ENCODE data around the gene TENM3.

The TENM3 gene

DNA sequence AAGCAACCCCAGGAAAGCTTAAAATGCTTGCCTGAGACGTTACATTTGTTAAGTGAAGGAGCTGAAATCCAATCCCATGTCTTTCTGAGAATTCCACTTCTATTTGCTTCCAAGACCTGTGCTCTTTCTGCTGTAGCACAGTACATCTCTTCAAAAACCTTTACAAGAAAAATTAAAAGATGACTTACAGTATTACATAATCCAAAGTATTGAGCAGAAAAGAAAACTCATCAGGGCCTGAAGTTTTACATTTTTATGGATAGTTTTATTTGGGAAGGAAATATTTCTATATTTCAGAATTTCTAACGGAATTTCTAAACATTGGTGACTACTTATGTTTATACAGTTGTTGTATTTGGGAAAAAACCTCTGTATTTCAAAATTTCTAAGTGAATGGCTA is 276.3 kb downstream of the TENM3 start:
- DNase-seq (ENCODE audit: low spot score): no peak

DNA sequence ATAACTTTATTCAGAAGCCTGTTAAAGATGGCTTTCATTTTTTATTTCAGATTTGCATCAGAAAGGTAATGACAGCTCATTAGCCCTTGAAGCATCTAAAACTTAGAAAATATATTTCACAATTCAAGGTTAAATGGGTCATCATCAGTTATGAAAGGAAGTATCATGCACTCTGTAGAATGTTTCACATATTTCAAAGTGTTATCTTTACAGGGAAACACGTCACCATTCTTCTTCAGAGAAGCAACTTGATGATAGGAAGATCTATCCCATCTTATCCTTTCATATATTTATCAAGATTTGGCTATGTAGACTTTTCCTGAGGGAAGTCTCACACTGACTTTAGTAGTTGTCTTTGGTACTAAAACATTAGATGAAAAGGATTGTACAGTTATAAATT is 277.8 kb downstream of the TENM3 start:
- DNase-seq (ENCODE audit: low spot score): no peak

DNA sequence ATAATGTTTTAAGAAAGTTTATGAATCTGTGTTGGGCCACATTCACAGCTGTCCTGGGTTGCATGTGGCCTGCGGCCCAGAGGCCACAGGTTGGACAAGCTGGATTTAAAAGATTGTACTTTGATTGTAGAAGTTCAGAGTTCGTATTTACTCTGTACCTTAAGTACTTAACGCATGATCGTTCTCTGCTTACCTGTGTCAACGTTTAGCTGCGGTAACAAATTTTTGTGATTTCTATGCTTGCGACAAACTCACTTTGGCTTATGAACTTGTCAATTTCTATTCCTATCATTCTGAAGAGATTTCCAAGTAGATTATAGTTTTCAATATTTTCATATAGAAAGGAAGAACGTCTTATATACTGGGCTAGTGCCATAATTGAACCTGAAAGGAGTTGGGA is 285.6 kb downstream of the TENM3 start:
- DNase-seq (ENCODE audit: low spot score): no peak

DNA sequence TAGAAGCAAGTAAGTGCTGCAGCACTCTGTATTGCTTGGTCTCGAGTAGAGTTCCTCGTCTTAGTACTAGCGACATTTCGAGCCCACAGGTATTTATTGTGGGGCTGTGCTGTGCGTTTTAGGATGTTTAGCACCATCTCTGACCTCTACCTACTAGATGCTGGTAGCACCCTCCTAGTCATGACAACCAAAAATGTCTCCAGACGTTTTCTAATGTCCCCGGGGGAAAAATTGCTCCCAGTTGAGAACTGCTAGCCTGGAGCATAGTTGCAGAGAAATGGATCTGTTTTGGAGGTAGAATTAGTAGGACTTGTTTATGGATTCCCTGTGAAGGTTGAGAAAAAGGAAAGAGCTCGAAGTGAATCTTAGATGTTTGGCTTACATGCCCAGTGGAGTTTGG is 287.2 kb downstream of the TENM3 start:
- no peak for DNase-seq (ENCODE audit: low spot score)

DNA sequence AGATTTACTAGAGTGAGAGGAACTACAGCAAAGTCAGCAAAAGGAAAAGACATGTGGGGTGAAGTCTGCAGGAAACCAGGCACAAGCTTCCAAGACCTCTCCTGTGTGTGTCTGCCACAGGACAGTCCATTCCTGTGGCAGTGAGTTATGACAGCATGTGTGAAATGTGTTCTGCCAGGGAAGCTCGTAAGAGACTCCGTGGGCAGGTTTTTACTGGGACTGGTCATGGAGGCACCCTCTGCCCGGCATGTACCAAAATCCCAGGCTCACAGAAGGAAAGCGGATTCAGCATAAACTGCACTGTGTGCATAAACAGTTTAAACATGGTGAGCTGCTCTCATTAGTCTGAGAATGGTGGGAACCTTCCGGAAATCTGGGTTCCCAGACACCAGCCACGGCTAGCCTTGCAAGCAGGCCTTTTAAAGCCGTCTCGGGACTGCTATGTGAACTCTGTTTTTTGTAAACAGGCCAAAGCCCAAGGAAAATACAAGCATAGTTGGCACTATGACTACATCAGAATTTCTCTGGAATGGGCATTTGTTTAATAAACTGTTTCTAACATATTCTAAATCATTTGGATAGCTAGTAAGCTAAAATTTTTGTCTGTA is 288.5 kb downstream of the TENM3 start:
- DNase-seq (ENCODE audit: low spot score): no peak

DNA sequence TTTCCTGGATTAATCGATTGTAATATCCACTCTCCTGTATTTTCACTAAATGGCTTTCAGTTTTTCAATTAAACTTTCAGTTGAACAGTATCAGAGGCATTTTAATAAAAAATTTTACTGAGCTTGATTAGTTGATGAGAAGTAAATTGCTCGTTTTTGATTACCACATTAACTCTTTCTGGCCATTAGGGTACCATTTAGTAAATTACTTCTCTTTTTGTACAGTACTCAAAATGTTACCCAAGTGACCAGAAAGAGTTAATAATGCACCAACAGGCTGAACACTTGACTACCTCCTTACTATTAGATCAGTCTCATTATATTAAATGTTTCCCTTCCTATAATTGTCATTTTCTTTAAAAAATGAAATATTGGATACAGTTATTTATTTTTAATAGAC is 289.2 kb downstream of the TENM3 start:
- no peak for DNase-seq (ENCODE audit: low spot score)

DNA sequence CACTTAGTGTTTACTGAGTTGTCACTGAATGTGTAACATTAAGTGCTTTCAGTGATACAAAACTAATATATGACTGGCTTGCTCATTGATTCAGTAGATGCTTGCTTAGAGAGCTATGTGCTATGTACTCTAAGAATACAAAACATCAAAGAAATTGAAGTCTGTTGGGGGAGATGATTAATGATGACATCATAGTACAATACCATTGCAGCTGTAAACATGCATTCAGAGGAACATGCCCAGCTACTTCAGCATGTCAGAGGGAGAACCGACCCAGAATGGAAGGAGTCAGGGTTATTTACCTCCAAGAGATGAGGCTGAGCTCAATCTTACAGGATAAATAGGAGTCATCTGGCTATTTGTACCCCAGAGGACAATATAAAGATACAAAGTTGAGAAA is 290.8 kb downstream of the TENM3 start:
- DNase-seq (ENCODE audit: low spot score): peak; percentile 42

DNA sequence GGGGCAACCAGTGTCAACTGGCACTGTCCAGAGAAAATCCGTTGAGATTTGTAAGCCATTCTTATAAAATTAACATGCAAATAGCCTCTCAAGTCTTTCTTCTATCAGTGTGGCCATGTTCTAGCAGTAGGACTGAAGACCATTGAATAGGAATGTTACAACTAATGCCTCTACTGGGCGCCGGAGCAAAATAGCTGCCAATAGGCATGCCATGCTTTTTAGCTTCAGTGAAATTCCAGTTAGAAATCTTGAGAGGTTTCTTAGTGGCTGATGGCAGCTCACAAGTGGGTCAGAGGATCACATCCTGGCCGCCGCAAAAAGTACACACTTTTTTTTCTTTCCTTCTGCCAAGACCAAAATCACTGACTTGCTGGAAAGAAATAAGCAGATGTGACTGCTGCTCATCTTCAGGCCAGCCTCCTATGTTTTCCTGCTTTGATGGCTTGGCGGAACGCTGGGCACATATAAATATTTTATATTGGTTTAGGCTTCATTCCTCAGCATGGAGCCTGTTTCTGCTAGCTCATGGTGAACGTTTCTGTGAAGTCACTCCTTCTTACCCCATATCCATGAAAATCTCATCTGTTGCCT is 293.1 kb downstream of the TENM3 start:
- no peak for DNase-seq (ENCODE audit: low spot score)

DNA sequence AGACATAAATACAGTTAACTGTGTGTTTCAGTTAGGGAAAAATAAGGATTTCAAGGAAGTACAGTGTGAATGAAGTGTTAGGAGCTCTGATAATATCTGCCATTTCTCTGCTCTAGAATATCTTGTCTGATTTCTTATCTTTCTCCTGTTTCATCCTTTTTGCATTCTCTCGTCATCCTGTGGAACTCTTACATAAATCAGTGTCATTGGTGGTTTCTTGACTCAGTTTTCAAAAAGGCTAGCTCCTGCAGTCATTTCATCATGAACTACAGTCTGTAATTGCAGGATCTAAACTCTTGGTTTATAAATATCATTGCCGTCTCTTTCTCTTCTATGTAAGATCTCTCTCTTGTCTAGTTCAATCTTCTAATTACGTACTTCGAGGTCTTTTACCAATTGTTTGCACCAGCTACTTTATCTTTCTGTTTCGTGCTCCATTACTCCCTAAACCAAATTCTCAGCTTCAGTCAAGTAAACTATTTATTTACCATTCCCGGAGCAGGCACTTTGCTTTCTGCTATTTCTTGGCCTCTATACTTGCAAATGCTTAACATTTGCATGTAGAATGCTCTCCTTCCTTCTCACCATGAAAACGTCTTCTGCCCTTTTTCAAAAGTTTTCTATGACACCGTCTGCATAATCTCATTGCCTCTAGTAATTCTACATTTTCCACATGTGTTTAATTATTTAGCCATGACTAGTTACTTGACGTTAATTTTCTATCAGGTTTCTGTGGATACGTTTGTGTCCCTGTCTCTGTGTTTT is 294.0 kb downstream of the TENM3 start:
- peak; percentile 35 for DNase-seq (ENCODE audit: low spot score)

DNA sequence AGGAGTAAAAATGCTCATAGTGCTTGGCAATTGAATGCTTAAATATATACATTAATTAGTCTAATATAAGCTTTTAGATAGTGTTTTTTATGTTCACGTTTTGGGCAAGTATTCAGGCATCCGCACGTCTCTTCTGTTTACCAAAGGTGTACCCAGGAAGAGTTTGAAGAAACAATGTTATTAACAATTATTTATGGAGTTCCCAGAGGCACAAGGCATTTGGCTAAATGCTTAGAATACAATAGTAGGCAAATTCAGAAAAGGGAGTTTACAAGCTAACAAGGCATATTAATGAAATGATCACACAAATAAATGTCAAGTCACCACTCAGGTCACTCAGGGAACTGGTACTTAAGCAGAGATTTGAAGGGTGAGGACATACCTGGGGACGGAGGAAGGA is 294.8 kb downstream of the TENM3 start:
- no peak for DNase-seq (ENCODE audit: low spot score)

DNA sequence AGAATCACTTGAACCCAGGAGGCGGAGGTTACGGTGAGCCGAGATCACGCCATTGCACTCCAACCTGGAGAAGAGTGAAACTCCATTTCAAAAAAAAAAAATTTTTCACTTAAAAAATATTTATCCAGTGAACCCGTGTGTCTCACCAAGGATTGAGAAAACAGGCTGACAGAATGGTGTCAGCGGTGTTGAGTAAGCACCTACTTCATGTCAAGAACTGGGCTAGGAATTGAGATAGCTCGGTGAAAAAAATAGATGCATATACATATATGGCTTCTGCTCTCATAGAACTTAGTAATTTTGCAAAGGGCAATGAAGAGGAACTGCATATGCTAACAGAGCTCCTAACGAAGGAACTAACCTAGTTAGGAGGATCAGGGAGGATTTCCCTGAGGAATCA is 297.3 kb downstream of the TENM3 start:
- DNase-seq (ENCODE audit: low spot score): no peak

DNA sequence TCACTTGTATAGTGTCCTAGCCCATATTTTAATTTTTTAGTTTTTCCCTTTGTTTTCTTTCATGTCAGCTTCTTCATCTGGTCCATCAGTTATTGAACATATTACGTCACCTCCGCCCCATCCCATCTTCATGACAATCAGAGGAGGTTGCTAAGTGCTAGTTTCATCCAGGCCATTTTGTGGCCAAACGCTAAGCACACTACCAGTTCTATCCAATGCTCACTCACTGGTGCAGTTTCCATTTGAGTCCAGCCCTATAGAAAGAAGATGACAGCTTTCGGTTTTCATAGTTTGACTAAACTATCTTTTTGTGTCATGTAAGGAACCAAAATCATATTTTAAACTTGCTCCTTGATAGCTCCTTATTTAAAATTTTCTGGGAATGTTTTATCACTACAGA is 304.2 kb downstream of the TENM3 start:
- no peak for DNase-seq (ENCODE audit: low spot score)

DNA sequence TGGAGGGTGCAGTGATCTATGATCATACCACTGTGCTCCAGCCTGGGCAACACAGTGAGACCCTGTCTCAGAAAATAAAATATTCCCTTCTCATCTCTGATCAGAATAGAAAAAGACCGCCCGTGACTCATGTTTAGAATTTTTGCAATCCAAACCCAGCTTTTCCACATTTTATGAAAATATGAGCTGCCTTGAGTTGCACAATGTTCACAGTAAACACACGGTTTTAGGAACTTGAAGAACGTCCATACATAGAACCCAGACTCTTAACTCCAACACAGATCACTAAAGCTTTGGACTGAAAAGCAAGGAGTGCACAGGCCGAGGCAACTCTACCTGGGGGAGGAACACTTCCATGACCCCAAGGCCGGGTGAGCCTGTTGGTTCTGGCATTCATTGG is 305.0 kb downstream of the TENM3 start:
- DNase-seq (ENCODE audit: low spot score): no peak

DNA sequence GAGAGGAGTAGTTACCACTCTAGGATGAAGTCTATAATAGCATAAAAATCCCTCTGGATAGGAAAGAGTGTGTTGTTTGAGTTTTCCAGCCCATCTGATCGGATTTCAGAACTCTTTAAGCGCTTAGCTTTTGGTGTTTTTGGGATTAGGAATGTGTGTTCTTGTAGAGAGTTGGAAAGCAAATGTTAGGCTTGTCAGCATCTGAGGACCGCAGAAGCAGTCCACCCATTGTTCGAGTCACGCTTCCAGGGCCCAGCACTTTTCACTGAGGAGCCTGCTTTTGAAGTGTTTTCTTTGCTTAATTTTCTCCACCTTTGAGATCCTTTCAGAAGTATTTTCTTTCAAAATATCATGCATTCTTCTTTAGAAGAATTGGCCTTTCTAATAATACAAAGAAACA is 306.2 kb downstream of the TENM3 start:
- no peak for DNase-seq (ENCODE audit: low spot score)

DNA sequence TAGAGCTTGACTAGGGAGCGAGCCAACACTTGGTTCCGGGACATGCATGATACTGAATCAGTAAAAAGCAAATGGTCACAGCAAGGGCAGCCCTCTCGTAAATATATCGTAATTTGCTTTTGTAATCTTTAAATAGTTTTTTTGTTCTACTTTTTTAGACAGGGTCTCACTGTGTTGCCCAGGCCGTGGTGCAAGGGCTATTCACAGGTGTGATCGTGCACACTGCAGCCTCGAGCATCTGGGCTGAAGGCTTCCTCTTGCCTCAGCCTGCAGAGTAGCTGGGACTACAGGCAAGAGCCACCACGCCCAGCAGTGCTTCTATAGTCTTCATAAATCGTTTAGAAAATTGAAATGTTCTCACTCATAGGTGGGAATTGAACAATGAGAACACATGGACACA is 309.7 kb downstream of the TENM3 start:
- no peak for DNase-seq (ENCODE audit: low spot score)

DNA sequence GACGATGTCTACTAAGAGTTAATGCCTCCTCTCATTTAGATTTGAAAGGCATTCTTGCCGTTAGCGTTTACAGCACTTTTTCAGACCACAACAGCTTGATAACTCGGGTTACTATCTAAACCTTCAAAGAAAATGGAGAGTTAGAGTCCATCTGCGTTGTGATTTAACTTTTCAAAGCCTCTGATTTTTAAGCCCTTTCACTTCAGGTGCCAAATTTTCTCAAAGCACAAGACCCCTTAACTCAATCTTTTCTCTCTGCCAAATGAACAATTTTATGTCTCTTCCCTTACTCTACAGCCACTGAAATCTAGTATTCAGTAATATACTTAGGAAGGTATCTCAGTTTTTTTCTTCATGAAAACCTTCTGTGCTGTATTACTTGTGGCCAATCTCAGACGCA is 310.5 kb downstream of the TENM3 start:
- no peak for DNase-seq (ENCODE audit: low spot score)

DNA sequence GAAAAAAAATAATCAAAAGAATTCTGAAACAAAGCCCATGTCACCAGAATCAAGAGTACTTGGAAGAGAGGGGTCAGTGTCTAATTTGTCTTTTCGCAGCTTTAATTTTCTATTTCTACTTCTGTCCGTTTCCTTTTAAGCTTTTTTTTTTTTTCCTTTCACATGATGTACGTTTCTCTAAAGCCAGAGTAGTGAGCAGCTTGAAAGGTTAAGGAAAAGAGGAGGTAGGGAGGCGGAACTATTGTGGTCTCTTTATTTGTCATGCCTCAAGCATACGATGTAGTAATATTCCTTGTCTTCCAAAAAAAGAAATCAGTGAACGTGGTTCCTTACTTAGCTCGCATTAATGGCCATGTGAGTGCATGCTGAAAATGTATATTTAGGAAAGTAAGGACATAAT is 311.5 kb downstream of the TENM3 start:
- peak; percentile 32 for DNase-seq (ENCODE audit: low spot score)

DNA sequence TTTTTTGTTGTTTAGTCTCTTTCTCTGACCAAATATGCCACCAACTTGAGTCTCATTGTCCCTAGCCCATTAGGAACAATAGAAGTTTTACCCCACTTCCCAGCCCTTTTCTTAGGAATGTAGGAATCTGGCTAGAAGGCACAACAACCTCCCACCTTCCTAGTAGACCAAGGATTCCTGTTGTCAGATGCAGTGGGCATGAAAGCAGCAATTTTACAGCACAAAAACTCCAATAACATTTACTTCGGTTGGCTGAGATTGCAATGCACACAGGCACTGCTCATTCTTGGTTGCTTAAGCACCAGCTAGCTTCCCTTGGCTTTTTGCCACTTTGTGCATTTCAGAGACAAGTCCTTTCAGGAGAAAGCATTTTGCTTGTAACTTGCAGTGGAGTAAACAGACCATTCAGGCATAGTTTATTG is 312.8 kb downstream of the TENM3 start:
- DNase-seq (ENCODE audit: low spot score): peak; percentile 78

DNA sequence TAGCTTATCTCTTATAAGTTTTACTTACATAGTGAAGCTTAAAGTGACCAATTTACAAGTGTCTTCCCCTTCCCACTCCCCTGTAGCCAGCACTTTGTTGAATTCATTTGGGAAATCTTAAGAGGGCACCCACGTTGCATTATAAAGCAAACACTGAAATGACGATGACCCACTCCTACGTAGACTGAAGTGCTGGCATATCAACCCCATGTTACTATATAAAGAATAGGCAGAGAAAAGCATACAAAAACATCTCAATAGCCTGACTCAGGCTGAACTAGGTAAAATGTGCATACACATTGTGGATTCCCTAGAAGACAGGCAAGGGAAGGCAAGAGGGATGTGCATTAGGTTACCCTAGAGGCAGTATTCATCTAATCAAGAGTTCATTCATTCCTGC is 313.4 kb downstream of the TENM3 start:
- DNase-seq (ENCODE audit: low spot score): no peak

DNA sequence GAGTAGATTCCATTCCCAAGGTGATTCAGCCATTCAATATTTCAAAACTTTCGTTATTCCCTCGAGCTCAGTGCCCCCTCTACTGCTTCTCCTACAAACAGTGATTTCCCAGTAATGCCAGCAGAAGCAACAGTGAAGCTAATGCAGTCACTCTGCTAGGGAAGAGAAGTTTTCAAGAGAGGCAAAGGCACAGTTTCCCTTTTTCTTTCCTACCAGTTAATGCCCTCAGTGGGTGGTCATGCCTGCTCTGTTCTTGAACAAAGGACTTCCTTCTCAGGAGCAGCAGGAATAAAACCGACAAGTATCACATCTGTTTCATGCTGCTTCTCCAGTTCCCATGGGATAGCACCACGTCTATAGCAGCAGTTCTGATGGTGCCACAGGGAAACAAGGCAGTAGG is 317.2 kb downstream of the TENM3 start:
- DNase-seq (ENCODE audit: low spot score): no peak

DNA sequence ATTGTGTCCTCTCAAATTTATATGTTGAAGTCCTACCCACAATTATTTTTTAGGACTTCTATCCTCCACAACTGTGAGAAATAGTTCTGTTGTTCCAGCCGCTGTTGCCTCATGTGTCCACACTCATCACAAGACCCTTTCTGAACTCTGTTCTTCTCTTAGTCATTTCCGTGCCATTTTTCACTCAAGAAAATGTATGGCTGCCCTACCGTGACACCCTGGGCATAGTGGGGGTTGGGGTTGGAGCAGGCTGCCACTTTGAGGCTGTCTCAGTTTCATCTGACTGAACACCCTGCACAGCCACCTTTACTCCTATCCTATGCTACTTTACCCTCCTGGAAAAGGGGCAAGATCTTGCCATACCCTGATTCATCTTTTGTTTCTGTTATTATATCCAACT is 319.1 kb downstream of the TENM3 start:
- DNase-seq (ENCODE audit: low spot score): peak; percentile 59

DNA sequence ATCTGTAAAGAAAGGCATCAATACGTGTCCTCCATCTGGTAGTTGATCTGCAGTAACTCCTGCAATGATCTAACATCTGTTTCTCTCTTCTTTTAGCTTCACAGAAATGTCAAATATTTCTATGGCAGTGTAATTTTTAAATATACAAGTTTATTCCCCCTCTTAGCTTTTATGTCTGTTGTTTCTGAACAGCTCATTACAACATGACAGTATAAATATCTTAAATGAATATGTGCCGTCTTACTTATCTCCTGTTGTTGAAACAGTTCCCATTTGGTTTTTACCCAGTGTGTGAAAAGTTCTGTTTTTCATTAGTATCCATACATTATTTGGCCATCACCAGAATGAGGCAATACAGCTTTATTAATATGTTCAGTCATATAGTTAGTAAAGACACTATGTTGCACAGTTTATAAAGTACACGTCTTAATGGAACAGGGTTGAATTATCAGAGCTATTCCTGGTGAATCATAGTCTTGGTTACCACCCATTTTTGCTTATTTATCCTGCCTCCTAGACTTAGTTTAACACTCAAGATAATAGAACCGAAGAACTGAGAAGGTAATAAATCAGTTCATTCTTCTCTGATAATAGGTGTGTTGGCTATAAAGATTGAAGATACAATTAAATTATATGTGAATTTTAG is 321.6 kb downstream of the TENM3 start:
- DNase-seq (ENCODE audit: low spot score): no peak

DNA sequence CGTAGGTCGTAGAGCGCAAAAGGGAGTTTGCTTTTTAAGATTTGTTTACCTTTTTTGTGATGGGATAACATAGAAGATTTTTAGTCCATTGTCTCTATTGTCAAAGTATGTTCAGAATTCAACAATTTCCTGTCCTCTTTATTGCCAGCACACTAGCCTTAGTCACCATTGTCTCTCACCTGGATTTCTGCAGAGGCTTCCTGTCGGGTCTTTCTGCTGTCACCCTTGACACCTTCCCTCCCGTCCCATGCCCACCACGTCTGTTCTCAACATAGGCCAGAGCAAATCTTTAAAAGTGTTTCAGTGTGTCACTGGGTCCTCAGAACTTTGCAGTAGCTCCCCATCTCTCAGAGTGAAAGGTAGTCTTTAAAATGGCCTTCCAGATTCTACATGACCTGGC is 323.9 kb downstream of the TENM3 start:
- no peak for DNase-seq (ENCODE audit: low spot score)
